Trophoblast cell (in vitro differentiated cells and primary cell): ENCODE measurements around the gene ADIRF.
"Not testable (repeated sequence)": the region's sequence is repeated elsewhere in the genome, so short reads cannot be mapped to it uniquely, and the experiment has no call there.

ENCODE experiments used
- DNase-seq, 2 donors: peaks; one replicate each; pipeline ENCODE4 v3.0.0-alpha.2; 2016
- H2AFZ ChIP-seq: 2 replicates; pipeline ENCODE4 v1.6.1; 2013; ENCODE audit warnings: low read length, moderate library complexity, mild to moderate bottlenecking; ENCODE audit not compliant: insufficient read depth, poor library complexity
- H2AK5ac ChIP-seq: 2 replicates; pipeline ENCODE4 v1.6.1; 2013; ENCODE audit warnings: mild to moderate bottlenecking, low read length
- H2BK120ac ChIP-seq: 2 replicates; pipeline ENCODE4 v1.6.1; 2013; ENCODE audit warnings: low read length, mild to moderate bottlenecking, moderate library complexity; ENCODE audit not compliant: insufficient read depth, poor library complexity
- H2BK12ac ChIP-seq: 2 replicates; pipeline ENCODE4 v1.6.1; 2013; ENCODE audit warnings: mild to moderate bottlenecking, low read length, moderate library complexity
- H2BK5ac ChIP-seq: 2 replicates; pipeline ENCODE4 v1.6.1; 2013; ENCODE audit warnings: low read length, low read depth, moderate library complexity, mild to moderate bottlenecking; ENCODE audit not compliant: poor library complexity
- H3K14ac ChIP-seq: 2 replicates; pipeline ENCODE4 v1.6.1; 2013; ENCODE audit warnings: mild to moderate bottlenecking, low read length
- H3K18ac ChIP-seq: 2 replicates; pipeline ENCODE4 v1.6.1; 2013; ENCODE audit warnings: mild to moderate bottlenecking, low read length
- H3K23ac ChIP-seq: 2 replicates; pipeline ENCODE4 v1.6.1; 2013; ENCODE audit warnings: low read length
- H3K27ac ChIP-seq: 2 replicates; pipeline ENCODE4 v1.5.1; 2013; ENCODE audit warnings: low read depth, mild to moderate bottlenecking, inconsistent platforms, low read length, moderate library complexity
- H3K27me3 ChIP-seq: 2 replicates; pipeline ENCODE4 v1.6.1; 2013; ENCODE audit warnings: inconsistent platforms, mild to moderate bottlenecking, low read length, moderate library complexity; ENCODE audit not compliant: insufficient read depth
- H3K36me3 ChIP-seq, 2 experiments: 1 replicate in 1 of 2; 2 replicates in 1 of 2; pipeline ENCODE4 v1.6.1; 2013; ENCODE audit warnings: low read length in 2 of 2, mild to moderate bottlenecking in 2 of 2, moderate library complexity in 1 of 2; ENCODE audit not compliant: insufficient read depth in 2 of 2, control insufficient read depth in 1 of 2
- H3K4ac ChIP-seq: 2 replicates; pipeline ENCODE4 v1.6.1; 2013; ENCODE audit warnings: low read depth, mild to moderate bottlenecking, low read length, moderate library complexity
- H3K4me1 ChIP-seq, 2 experiments: 1 replicate in 1 of 2; 2 replicates in 1 of 2; pipeline ENCODE4 v1.6.1; 2013; ENCODE audit warnings: low read length in 2 of 2, mild to moderate bottlenecking in 2 of 2, moderate library complexity in 1 of 2; ENCODE audit not compliant: insufficient read depth in 2 of 2, control insufficient read depth in 1 of 2
- H3K4me2 ChIP-seq: 2 replicates; pipeline ENCODE4 v1.6.1; 2013; ENCODE audit warnings: inconsistent platforms, mild to moderate bottlenecking, low read length, moderate library complexity
- H3K4me3 ChIP-seq: 2 replicates; pipeline ENCODE4 v1.5.1; 2013; ENCODE audit warnings: mild to moderate bottlenecking, low read depth, low read length, inconsistent platforms
- H3K79me1 ChIP-seq: one replicate; pipeline ENCODE4 v1.6.1; 2013; ENCODE audit warnings: low read length
- H3K79me2 ChIP-seq: 2 replicates; pipeline ENCODE4 v1.6.1; 2013; ENCODE audit warnings: low read length, mild to moderate bottlenecking; ENCODE audit not compliant: control insufficient read depth, insufficient read depth, poor library complexity
- H3K9ac ChIP-seq: 2 replicates; pipeline ENCODE4 v1.6.1; 2013; ENCODE audit warnings: mild to moderate bottlenecking, low read length
- H3K9me3 ChIP-seq: 2 replicates; pipeline ENCODE4 v1.6.1; 2013; ENCODE audit warnings: low read depth, mild to moderate bottlenecking, control low read depth, inconsistent platforms, low read length; ENCODE audit not compliant: insufficient read depth
- H4K12ac ChIP-seq: 2 replicates; pipeline ENCODE4 v1.6.1; 2013; ENCODE audit warnings: low read depth, mild to moderate bottlenecking, low read length, moderate library complexity
- H4K8ac ChIP-seq: 2 replicates; pipeline ENCODE4 v1.6.1; 2013; ENCODE audit warnings: low read depth, mild to moderate bottlenecking, low read length, moderate library complexity
- H4K91ac ChIP-seq: one replicate; pipeline ENCODE4 v1.6.1; 2013; ENCODE audit warnings: low read depth, mild to moderate bottlenecking, low read length, moderate library complexity
- WGBS: extraction: QIAGEN DNeasy Blood & Tissue Kit; methylation state at CpG from one replicate; pipeline ENCODE4 v1.1.7; 2013; ENCODE audit warnings: missing lambda C conversion rate; ENCODE audit not compliant: insufficient read length, insufficient coverage; ENCODE audit errors: extremely low coverage; 5-methylcytosine and 5-hydroxymethylcytosine counted together

ADIRF gene

GRCh38 chr10:86932674-86933073, 35.6 kb upstream of the ADIRF start:
- Histone ChIP-seq H3K23ac (no peak overlapping the region), H4K8ac (no peak overlapping the region), H2AK5ac (no peak overlapping the region), H3K79me1 (no peaks in the 10 kb centered on the region), H3K36me3 (peaks cover 12 to 21% of the 10 kb centered on the region in 2 experiments), H2AFZ (no peak overlapping the region), H3K14ac (no peak overlapping the region), H3K4me3 (no peak overlapping the region), H4K12ac (no peak overlapping the region), H3K27me3 (no peaks in the 10 kb centered on the region), H3K9ac (no peak overlapping the region), H3K18ac (no peak overlapping the region), H3K4me1 (peaks cover 0 to 2% of the 10 kb centered on the region in 2 experiments), H2BK12ac (no peak overlapping the region), H3K4me2 (no peak overlapping the region), H3K79me2 (no peaks in the 10 kb centered on the region), H3K4ac (no peak overlapping the region), H2BK120ac (no peak overlapping the region), H3K9me3 (no peaks in the 10 kb centered on the region), H2BK5ac (no peak overlapping the region), H4K91ac (no peak overlapping the region), H3K27ac (no peak overlapping the region)
- WGBS: no CpG with 5 or more reads among the region's 2 CpGs
- DNase-seq: no peak

GRCh38 chr10:86934162-86934711, 34.0 kb upstream of the ADIRF start:
- H4K12ac ChIP-seq, H3K9ac ChIP-seq: not testable (repeated sequence)

GRCh38 chr10:86936661-86937501, 31.4 kb upstream of the ADIRF start:
- no peak overlapping the region for H3K14ac ChIP-seq
- no peaks in the 10 kb centered on the region for H3K27me3 ChIP-seq
- H3K4me2 ChIP-seq: no peak overlapping the region
- H2BK12ac ChIP-seq: no peak overlapping the region
- no peak overlapping the region for H3K4me3 ChIP-seq
- H3K9ac ChIP-seq: no peak overlapping the region
- H2BK120ac ChIP-seq: no peak overlapping the region
- no peak overlapping the region for H2AK5ac ChIP-seq
- H3K9me3 ChIP-seq: no peaks in the 10 kb centered on the region
- no peak for DNase-seq
- no peak overlapping the region for H3K27ac ChIP-seq
- WGBS: no CpG with 5 or more reads among the region's 13 CpGs
- no peak overlapping the region for H3K23ac ChIP-seq
- no peak overlapping the region for H3K18ac ChIP-seq
- H3K36me3 ChIP-seq: peaks cover 2 to 4% of the 10 kb centered on the region in 2 experiments
- H3K4ac ChIP-seq: no peak overlapping the region
- no peak overlapping the region for H2AFZ ChIP-seq
- H4K8ac ChIP-seq: no peak overlapping the region
- H2BK5ac ChIP-seq: no peak overlapping the region
- no peak overlapping the region for H4K12ac ChIP-seq
- peaks cover 2% of the 10 kb centered on the region for H3K79me1 ChIP-seq
- peaks cover 0 to 2% of the 10 kb centered on the region in 2 experiments for H3K4me1 ChIP-seq
- no peaks in the 10 kb centered on the region for H3K79me2 ChIP-seq
- H4K91ac ChIP-seq: no peak overlapping the region

More at GRCh38 chr10:86934162-86934711, 34.0 kb upstream of the ADIRF start:
- H3K4ac ChIP-seq, H3K4me3 ChIP-seq, H3K27ac ChIP-seq, H3K9me3 ChIP-seq, H2AFZ ChIP-seq, H3K27me3 ChIP-seq, H2BK5ac ChIP-seq, H3K18ac ChIP-seq, H2BK120ac ChIP-seq, H3K79me1 ChIP-seq, H3K4me2 ChIP-seq, H4K8ac ChIP-seq, H3K14ac ChIP-seq, H2BK12ac ChIP-seq, H2AK5ac ChIP-seq, H3K4me1 ChIP-seq, H4K91ac ChIP-seq, H3K23ac ChIP-seq, H3K79me2 ChIP-seq: not testable (repeated sequence)
- DNase-seq: peak; percentile 32 to 38
- WGBS: no CpG with 5 or more reads among the region's 6 CpGs
- H3K36me3 ChIP-seq: peaks cover 12 to 18% of the 10 kb centered on the region in 2 experiments

- Histone ChIP-seq H3K4me2 (no peak overlapping the region), H3K14ac (no peak overlapping the region), H2AFZ (no peak overlapping the region), H4K91ac (no peak overlapping the region), H2BK120ac (no peak overlapping the region), H3K79me1 (peaks cover 2% of the 10 kb centered on the region), H2BK5ac (no peak overlapping the region), H4K12ac (no peak overlapping the region), H3K79me2 (no peaks in the 10 kb centered on the region), H4K8ac (no peak overlapping the region), H3K27me3 (no peaks in the 10 kb centered on the region), H3K18ac (no peak overlapping the region), H3K27ac (no peak overlapping the region), H2BK12ac (no peak overlapping the region), H3K9me3 (no peaks in the 10 kb centered on the region), H2AK5ac (no peak overlapping the region), H3K36me3 (no peaks in the 10 kb centered on the region), H3K23ac (no peak overlapping the region), H3K4me3 (no peak overlapping the region), H3K4me1 (peaks cover 0 to 2% of the 10 kb centered on the region in 2 experiments), H3K4ac (no peak overlapping the region), H3K9ac (no peak overlapping the region)
- DNase-seq: no peak
- WGBS: no CpG with 5 or more reads among the region's 6 CpGs
Measured at GRCh38 chr10:86937502-86938154, 30.7 kb upstream of the ADIRF start.
